Small intestine (tissue), 16 donors: ENCODE measurements around the gene USP48. TPM values are rescaled to one million over a fixed set of nuclear protein-coding genes. Genes with fewer than 3 reads are reported as not detected.

Experiments
- DNase-seq, 2 donors: peaks; one replicate each; pipeline versions ENCODE4 v3.0.0 to v3.0.0-alpha.2; 2013
- FAIRE-seq: peaks from 2 replicates; lab custom pipeline; 2012; peaks lifted over from hg19 to GRCh38; lab: Jason Lieb, UNC
- H3K27ac ChIP-seq, 3 donors: one replicate each; pipeline ENCODE4 v1.5.1; 2013; ENCODE audit warnings: low read length in 2 of 3, mild to moderate bottlenecking in 2 of 3, control low read depth in 1 of 3, inconsistent platforms in 1 of 3, low read depth in 1 of 3, moderate library complexity in 1 of 3
- H3K27me3 ChIP-seq, 3 donors: one replicate each; pipeline ENCODE4 v1.6.1; 2013; ENCODE audit warnings: low read length in 3 of 3, inconsistent platforms in 1 of 3; ENCODE audit not compliant: control insufficient read depth in 3 of 3, insufficient read depth in 3 of 3
- H3K36me3 ChIP-seq, 3 donors: one replicate each; pipeline ENCODE4 v1.6.1; 2013; ENCODE audit warnings: low read length in 3 of 3, inconsistent platforms in 1 of 3, low read depth in 1 of 3, mild to moderate bottlenecking in 1 of 3, moderate library complexity in 1 of 3; ENCODE audit not compliant: control insufficient read depth in 3 of 3, insufficient read depth in 2 of 3
- H3K4me1 ChIP-seq, 3 donors: one replicate each; pipeline ENCODE4 v1.6.1; 2013; ENCODE audit warnings: low read length in 2 of 3, inconsistent platforms in 1 of 3, low read depth in 1 of 3, mild to moderate bottlenecking in 1 of 3, moderate library complexity in 1 of 3; ENCODE audit not compliant: control insufficient read depth in 3 of 3, insufficient read depth in 2 of 3
- H3K4me3 ChIP-seq, 3 donors: one replicate each; pipeline ENCODE4 v1.5.1; 2013; ENCODE audit warnings: low read length in 3 of 3, control low read depth in 1 of 3, inconsistent platforms in 1 of 3, low read depth in 1 of 3, mild to moderate bottlenecking in 1 of 3, moderate library complexity in 1 of 3
- H3K9me3 ChIP-seq, 2 donors: one replicate each; pipeline ENCODE4 v1.6.1; 2013; ENCODE audit warnings: low read depth in 1 of 2, low read length in 1 of 2; ENCODE audit not compliant: control insufficient read depth in 2 of 2, insufficient read depth in 1 of 2
- WGBS, 3 donors: extraction: QIAGEN DNeasy Blood & Tissue Kit; methylation state at CpG; one replicate each; pipeline ENCODE4 v1.1.7; 2013; 5-methylcytosine and 5-hydroxymethylcytosine counted together
- long read RNA-seq, 10 donors: transcript quantifications; one replicate each; lab custom pipeline, GENCODE V29; 2026
- polyA plus RNA-seq, 4 donors: library from polyadenylated mRNA; stranded (reverse) in 3 of 4; unstranded in 1 of 4; fragments of 200-250 nt in 3 of 4; fragments of 120-200 nt in 1 of 4; gene quantifications; one replicate each; pipeline versions ENCODE4 v1.2.1 to v1.2.3, GENCODE V29; 2013
- donor health status: healthy with polysubstance abuse.
- donor health status: control.
- donor health status: control.
- donor health status: Bipolar disorder and iron deficiency.
- donor health status: healthy.

Gene USP48, protein sequence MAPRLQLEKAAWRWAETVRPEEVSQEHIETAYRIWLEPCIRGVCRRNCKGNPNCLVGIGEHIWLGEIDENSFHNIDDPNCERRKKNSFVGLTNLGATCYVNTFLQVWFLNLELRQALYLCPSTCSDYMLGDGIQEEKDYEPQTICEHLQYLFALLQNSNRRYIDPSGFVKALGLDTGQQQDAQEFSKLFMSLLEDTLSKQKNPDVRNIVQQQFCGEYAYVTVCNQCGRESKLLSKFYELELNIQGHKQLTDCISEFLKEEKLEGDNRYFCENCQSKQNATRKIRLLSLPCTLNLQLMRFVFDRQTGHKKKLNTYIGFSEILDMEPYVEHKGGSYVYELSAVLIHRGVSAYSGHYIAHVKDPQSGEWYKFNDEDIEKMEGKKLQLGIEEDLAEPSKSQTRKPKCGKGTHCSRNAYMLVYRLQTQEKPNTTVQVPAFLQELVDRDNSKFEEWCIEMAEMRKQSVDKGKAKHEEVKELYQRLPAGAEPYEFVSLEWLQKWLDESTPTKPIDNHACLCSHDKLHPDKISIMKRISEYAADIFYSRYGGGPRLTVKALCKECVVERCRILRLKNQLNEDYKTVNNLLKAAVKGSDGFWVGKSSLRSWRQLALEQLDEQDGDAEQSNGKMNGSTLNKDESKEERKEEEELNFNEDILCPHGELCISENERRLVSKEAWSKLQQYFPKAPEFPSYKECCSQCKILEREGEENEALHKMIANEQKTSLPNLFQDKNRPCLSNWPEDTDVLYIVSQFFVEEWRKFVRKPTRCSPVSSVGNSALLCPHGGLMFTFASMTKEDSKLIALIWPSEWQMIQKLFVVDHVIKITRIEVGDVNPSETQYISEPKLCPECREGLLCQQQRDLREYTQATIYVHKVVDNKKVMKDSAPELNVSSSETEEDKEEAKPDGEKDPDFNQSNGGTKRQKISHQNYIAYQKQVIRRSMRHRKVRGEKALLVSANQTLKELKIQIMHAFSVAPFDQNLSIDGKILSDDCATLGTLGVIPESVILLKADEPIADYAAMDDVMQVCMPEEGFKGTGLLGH
- 10 to 100 TPM; 15.1 to 43.1 (median 17.8) TPM for polyA plus RNA-seq
- long read RNA-seq, donor 1, result 0 reads
- long read RNA-seq, donor 2, result 0 reads
- long read RNA-seq, donor 3, partial matches to known transcripts, result 0 of 2 reads
- long read RNA-seq, donor 3, other reads (novel, unspliced or antisense), result 0 of 2 reads
- long read RNA-seq, donor 4, result 0 reads
- long read RNA-seq, donor 5, result 0 reads
- long read RNA-seq, donor 6, partial matches to known transcripts, result 0 of 2 reads
- long read RNA-seq, donor 6, other reads (novel, unspliced or antisense), result 0 of 2 reads
- long read RNA-seq, donor 7, result 0 reads
- long read RNA-seq, donor 8, partial matches to known transcripts, result 0 of 1 reads
- long read RNA-seq, donor 8, other reads (novel, unspliced or antisense), result 0 of 1 reads
- long read RNA-seq, donor 9, partial matches to known transcripts, result 0 of 1 reads
- long read RNA-seq, donor 9, other reads (novel, unspliced or antisense), result 0 of 1 reads
- long read RNA-seq, donor 10, transcript USP48-205 (11 exons, 2,818 nt), result major isoform, 5 of 6 reads
- long read RNA-seq, donor 10, partial matches to known transcripts, result 0 of 6 reads
- long read RNA-seq, donor 10, other reads (novel, unspliced or antisense), result 0 of 6 reads

DNA sequence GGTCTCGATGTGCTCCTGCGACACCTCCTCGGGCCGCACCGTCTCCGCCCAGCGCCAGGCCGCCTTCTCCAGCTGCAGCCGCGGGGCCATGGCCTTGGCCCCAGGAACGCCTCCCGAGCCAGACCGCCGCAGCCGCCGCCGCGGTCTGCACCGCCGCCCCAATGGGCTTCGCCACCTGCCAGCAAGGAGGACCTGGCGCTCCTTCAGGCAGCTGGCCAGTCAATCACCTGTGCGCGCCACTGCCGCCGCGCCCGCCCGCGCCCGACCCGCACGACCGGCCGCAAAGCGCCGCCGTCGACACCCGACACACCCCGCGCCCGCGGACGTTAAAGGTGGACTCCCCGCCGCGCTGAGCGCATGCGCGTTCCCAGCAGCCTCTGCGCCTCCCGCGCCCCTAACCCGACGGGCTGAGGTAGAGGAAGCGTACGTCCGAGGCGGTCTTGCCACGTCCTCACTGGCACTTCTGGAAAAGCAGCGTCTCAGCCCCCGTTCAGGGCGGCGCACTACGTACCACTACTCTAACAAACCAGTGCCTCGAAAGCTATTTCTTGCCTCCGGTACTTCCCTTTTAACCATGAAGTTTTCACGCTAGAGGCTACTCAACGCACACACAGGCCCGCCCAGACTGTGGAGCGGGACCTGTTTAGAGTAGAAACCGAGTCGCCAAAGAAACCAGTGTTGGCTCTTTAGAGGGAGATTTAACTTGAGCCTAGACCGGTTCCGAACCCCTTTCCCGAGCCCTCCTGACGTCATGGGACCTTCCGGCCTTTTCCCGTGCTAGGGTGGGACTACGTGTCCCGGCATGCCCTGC lies at the start of gene USP48:
Gene USP48 (minus strand): TSS at position 282 of the 811 bp plus-strand sequence. CDS start 192 bp downstream, at position 90.
- WGBS, 3 donors, result 0% methylated on average over 67 to 82 of the region's 82 CpGs
- FAIRE-seq (no peak), DNase-seq (peak; percentile 98 to 99)
- Histone ChIP-seq H3K27me3 (no peaks in the 10 kb centered on the region), H3K4me1 (peaks cover 0 to 6% (median 5%) of the 10 kb centered on the region in 3 donors), H3K27ac (peak within 1 kb of the TSS; percentile 98 to 99 (median 99)), H3K4me3 (peak within 1 kb of the TSS; percentile 77 to 83 (median 77)), H3K36me3 (no peaks in the 10 kb centered on the region), H3K9me3 (no peaks in the 10 kb centered on the region)

- Histone ChIP-seq H3K4me1 (no peaks in the 10 kb centered on the region), H3K36me3 (peaks cover 13 to 94% (median 18%) of the 10 kb centered on the region in 3 donors), H3K9me3 (peaks cover 0 to 17% of the 10 kb centered on the region in 2 donors), H3K4me3 (no peak overlapping the region), H3K27ac (no peak overlapping the region), H3K27me3 (no peaks in the 10 kb centered on the region)
- no peak for DNase-seq
- 88 to 90% (median 90%) methylated on average over 13 to 14 of the region's 14 CpGs for WGBS, 3 donors
- no peak for FAIRE-seq
These were observed 48.6 kb upstream of the USP48 start for GRCh38 chr1:21831454-21831970.

GRCh38 chr1:21830792-21831453 lies 48.0 kb upstream of the USP48 start:
- Histone ChIP-seq H3K4me3 (no peak overlapping the region), H3K36me3 (peaks cover 13 to 94% (median 18%) of the 10 kb centered on the region in 3 donors), H3K4me1 (no peaks in the 10 kb centered on the region), H3K9me3 (peaks cover 0 to 17% of the 10 kb centered on the region in 2 donors), H3K27me3 (no peaks in the 10 kb centered on the region), H3K27ac (no peak overlapping the region)
- no peak for FAIRE-seq
- DNase-seq, result no peak
- WGBS, 3 donors, result 92 to 95% (median 94%) methylated on average over 23 of the region's 23 CpGs

DNA sequence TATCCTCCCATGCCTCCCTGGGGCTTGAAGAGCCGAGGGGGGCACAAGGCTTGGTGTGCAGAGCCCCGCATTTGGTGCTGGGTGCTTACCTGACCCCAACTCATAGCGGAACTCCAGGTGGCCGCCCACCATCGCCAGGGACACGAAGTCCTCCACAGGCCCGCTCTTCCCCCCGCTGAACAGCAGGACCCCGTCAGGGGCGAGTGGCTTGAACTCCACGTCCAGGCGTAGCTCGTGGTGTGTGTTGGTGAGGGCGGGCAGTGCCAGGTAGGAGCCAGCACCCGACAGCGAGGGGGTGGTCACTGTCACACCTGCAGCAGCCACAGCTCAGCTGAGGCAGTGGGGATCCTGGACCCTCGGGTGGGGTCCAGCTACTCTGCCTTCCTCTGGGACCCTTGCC lies 46.3 kb upstream of the USP48 start:
- no peak for DNase-seq
- Histone ChIP-seq H3K36me3 (peaks cover 11 to 91% (median 13%) of the 10 kb centered on the region in 3 donors), H3K27me3 (no peaks in the 10 kb centered on the region), H3K27ac (no peak overlapping the region), H3K9me3 (peaks cover 0 to 5% of the 10 kb centered on the region in 2 donors), H3K4me1 (no peaks in the 10 kb centered on the region), H3K4me3 (no peak overlapping the region)
- 91 to 96% (median 91%) methylated on average over 17 of the region's 17 CpGs for WGBS, 3 donors
- no peak for FAIRE-seq

GRCh38 chr1:21828506-21829210 lies 45.7 kb upstream of the USP48 start:
- no peak for FAIRE-seq
- H3K27me3 ChIP-seq, result no peaks in the 10 kb centered on the region
- no peaks in the 10 kb centered on the region for H3K4me1 ChIP-seq
- H3K9me3 ChIP-seq, result no peaks in the 10 kb centered on the region
- no peak overlapping the region for H3K4me3 ChIP-seq
- H3K27ac ChIP-seq, result no peak overlapping the region
- DNase-seq, result no peak
- peaks cover 8 to 91% (median 11%) of the 10 kb centered on the region in 3 donors for H3K36me3 ChIP-seq
- WGBS, 3 donors, result 91 to 94% (median 92%) methylated on average over 27 to 28 of the region's 28 CpGs

- no peak for DNase-seq
- no peak for FAIRE-seq
- Histone ChIP-seq H3K9me3 (no peaks in the 10 kb centered on the region), H3K4me3 (no peak overlapping the region), H3K27me3 (no peaks in the 10 kb centered on the region), H3K36me3 (peaks cover 8 to 91% (median 15%) of the 10 kb centered on the region in 3 donors), H3K27ac (no peak overlapping the region), H3K4me1 (no peaks in the 10 kb centered on the region)
- WGBS, 3 donors, result 85 to 93% (median 92%) methylated on average over 11 to 13 of the region's 13 CpGs
These were observed 45.1 kb upstream of the USP48 start for GRCh38 chr1:21828075-21828474.
